Measurements from ENCODE around the gene OCIAD2.

DNA sequence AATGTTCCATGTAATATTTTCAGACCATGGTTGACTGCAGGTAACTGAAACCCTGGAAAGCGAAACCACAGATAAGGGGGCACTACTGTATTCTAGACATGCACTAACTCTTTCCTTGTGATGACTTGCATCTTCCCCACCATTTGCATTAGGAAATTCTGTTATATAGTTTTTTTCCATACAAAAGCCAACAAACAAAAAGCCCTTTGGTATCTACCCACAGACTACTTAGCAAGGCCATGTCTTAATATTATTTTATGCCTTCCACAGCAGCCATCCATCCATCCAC, 52.2 kb downstream of the OCIAD2 start:
- TF ChIP-seq, protein P1, sequence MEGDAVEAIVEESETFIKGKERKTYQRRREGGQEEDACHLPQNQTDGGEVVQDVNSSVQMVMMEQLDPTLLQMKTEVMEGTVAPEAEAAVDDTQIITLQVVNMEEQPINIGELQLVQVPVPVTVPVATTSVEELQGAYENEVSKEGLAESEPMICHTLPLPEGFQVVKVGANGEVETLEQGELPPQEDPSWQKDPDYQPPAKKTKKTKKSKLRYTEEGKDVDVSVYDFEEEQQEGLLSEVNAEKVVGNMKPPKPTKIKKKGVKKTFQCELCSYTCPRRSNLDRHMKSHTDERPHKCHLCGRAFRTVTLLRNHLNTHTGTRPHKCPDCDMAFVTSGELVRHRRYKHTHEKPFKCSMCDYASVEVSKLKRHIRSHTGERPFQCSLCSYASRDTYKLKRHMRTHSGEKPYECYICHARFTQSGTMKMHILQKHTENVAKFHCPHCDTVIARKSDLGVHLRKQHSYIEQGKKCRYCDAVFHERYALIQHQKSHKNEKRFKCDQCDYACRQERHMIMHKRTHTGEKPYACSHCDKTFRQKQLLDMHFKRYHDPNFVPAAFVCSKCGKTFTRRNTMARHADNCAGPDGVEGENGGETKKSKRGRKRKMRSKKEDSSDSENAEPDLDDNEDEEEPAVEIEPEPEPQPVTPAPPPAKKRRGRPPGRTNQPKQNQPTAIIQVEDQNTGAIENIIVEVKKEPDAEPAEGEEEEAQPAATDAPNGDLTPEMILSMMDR (IDR thresholded peaks at IDR 0.05; ENCODE audit: poor library complexity), result no peak
- no peak for TF ChIP-seq EZH2phosphoT487 (IDR thresholded peaks at IDR 0.05; ENCODE audit: low read depth, severe bottlenecking, unreplicated experiment)
